ENCODE data around the gene LGALS13. TPM values are rescaled to one million over a fixed set of nuclear protein-coding genes. Genes with fewer than 3 reads are reported as not detected.

The LGALS13 gene, protein sequence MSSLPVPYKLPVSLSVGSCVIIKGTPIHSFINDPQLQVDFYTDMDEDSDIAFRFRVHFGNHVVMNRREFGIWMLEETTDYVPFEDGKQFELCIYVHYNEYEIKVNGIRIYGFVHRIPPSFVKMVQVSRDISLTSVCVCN
- total RNA-seq = not detected
- long read RNA-seq = 0 reads

DNA sequence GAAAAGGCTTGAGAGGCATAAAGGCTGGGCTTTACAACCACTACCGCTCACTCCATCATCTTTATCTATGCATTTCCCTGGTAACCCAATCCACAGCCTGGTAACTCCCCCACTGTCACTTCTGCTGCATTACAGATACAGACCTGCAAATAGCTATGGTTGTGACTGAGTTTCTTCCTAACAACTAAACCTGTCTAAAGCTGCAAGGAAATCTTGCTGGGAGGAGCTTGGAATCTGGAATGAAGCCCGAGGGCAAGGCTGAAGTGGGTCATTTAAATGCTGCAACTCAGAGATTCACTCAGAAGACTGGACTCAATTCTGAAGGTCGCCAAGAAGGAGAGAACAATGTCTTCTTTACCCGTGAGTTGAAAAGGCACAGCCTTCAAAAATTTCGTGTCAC, at the start of gene LGALS13:
TSS of gene LGALS13 (plus strand) at position 301 of the 400 bp plus-strand sequence. CDS start at position 346, 45 bp downstream.
- Histone ChIP-seq H3K27me3 (ENCODE audit: low read depth) (peaks cover 11% of the 10 kb centered on the region), H3K9me3 (no peaks in the 10 kb centered on the region), H3K27ac (no peak within 1 kb of the TSS), H3K4me3 (no peak within 1 kb of the TSS), H3K4me1 (no peaks in the 10 kb centered on the region), H3K36me3 (no peaks in the 10 kb centered on the region)
- DNase-seq (no peak), ATAC-seq (no peak)
- TF ChIP-seq, protein P1, sequence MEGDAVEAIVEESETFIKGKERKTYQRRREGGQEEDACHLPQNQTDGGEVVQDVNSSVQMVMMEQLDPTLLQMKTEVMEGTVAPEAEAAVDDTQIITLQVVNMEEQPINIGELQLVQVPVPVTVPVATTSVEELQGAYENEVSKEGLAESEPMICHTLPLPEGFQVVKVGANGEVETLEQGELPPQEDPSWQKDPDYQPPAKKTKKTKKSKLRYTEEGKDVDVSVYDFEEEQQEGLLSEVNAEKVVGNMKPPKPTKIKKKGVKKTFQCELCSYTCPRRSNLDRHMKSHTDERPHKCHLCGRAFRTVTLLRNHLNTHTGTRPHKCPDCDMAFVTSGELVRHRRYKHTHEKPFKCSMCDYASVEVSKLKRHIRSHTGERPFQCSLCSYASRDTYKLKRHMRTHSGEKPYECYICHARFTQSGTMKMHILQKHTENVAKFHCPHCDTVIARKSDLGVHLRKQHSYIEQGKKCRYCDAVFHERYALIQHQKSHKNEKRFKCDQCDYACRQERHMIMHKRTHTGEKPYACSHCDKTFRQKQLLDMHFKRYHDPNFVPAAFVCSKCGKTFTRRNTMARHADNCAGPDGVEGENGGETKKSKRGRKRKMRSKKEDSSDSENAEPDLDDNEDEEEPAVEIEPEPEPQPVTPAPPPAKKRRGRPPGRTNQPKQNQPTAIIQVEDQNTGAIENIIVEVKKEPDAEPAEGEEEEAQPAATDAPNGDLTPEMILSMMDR (IDR thresholded peaks at IDR 0.05) = no peak
- intact Hi-C loops (cut with DNase I) = no loop called here

- no peaks in the 10 kb centered on the region for H3K9me3 ChIP-seq
- no peaks in the 10 kb centered on the region for H3K27me3 ChIP-seq (ENCODE audit: low read depth)
- H3K27ac ChIP-seq = no peak overlapping the region
- no peak for ATAC-seq
- intact Hi-C loops (cut with DNase I) = loop anchor here (10.0 kb wide), 1 partner anchor 122 kb away; no protein-coding TSS in a partner anchor
- no peak for DNase-seq
- TF ChIP-seq, protein P1 (IDR thresholded peaks at IDR 0.05) = no peak
- no peak overlapping the region for H3K4me3 ChIP-seq
- H3K36me3 ChIP-seq = no peaks in the 10 kb centered on the region
- peaks cover 16% of the 10 kb centered on the region for H3K4me1 ChIP-seq
Measured at GRCh38 chr19:39553082-39553652, 49.2 kb upstream of the LGALS13 start.

- Histone ChIP-seq H3K27ac (no peak overlapping the region), H3K4me3 (no peak overlapping the region), H3K27me3 (ENCODE audit: low read depth) (no peaks in the 10 kb centered on the region), H3K9me3 (no peaks in the 10 kb centered on the region), H3K4me1 (peaks cover 22% of the 10 kb centered on the region), H3K36me3 (no peaks in the 10 kb centered on the region)
- DNase-seq (no peak), ATAC-seq (no peak)
- intact Hi-C loops (cut with DNase I) = loop anchor here (10.0 kb wide), 1 partner anchor 120 kb away; no protein-coding TSS in a partner anchor
- TF ChIP-seq, protein P1 (IDR thresholded peaks at IDR 0.05) = no peak
Measured at GRCh38 chr19:39554701-39555311, 47.5 kb upstream of the LGALS13 start.

GRCh38 chr19:39555883-39556282, 46.4 kb upstream of the LGALS13 start:
- ATAC-seq = no peak
- Histone ChIP-seq H3K27ac (no peak overlapping the region), H3K4me1 (peaks cover 22% of the 10 kb centered on the region), H3K4me3 (no peak overlapping the region), H3K9me3 (no peaks in the 10 kb centered on the region), H3K27me3 (ENCODE audit: low read depth) (no peaks in the 10 kb centered on the region), H3K36me3 (no peaks in the 10 kb centered on the region)
- intact Hi-C loops (cut with DNase I) = loop anchor here (10.0 kb wide), 1 partner anchor 119 kb away; no protein-coding TSS in a partner anchor
- TF ChIP-seq, protein P1 (IDR thresholded peaks at IDR 0.05) = no peak
- no peak for DNase-seq

DNA sequence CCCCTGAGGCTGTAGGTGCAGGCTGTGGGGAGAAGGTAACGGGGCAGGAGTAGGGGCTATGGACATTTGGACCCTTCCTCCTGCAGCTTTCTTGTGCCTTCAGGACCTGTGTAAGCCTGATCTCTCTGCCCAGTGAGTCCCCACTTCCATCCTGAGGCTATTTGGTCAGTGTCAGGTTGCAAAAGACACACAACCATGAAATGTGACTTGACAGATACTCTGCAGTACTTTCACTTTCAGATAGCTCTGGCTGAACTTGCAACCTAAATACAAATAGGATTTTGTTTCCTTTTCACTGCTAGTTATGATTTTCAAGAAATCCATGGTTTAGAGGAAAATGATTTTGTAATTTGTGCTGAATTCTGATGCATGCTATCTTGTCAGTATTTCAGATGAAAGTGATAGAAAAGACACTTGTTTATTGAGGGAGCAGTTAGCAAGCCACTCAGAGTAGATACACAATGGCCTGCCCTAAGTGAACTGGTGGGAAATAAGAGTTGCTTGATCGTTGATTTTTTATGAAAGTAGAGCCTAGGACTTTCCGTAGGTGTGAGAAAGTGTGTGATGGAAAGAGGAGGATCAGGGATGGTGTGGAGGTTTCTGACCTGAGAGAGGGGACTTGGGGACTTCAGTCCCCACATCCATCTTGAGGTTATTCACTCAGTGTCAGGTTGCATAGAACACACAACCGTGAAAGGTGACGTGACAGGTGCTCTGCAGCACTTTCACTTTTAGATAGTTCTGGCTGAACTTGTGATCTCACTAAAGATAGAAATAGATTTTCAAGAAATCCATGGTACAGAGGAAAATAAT, 44.3 kb upstream of the LGALS13 start:
- Histone ChIP-seq H3K4me3 (no peak overlapping the region), H3K27ac (peak overlapping the region; percentile 22), H3K9me3 (no peaks in the 10 kb centered on the region), H3K4me1 (peaks cover 15% of the 10 kb centered on the region), H3K27me3 (ENCODE audit: low read depth) (no peaks in the 10 kb centered on the region), H3K36me3 (no peaks in the 10 kb centered on the region)
- TF ChIP-seq, protein P1 (IDR thresholded peaks at IDR 0.05) = no peak
- DNase-seq = no peak
- ATAC-seq = peak; percentile 66 to 81
- intact Hi-C loops (cut with DNase I) = loop anchor here (10.0 kb wide), 1 partner anchor 117 kb away; no protein-coding TSS in a partner anchor

Measured in lower lobe of right lung (tissue), 2 donors.